ENCODE results near the gene GNG13.

The GNG13 gene

DNA sequence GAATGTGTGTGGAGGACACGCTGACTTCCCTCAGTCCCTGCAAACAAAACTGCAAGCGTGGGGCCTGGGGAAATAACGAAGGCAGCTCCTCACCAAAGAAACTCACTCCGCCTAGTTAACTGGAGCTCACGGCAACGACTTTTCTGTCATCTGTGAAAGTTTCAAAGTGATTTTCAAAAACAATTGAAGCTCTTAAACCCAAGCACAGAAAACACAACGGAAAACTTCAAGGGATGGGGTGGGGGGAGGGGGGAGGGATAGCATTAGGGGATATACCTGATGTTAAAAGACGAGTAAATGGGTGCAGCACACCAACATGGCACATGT is 3.2 kb upstream of the GNG13 start:
- TF ChIP-seq CTCF (IDR thresholded peaks at IDR 0.05; ENCODE audit: extremely low read depth, insufficient read depth, missing control alignments): no peak
- no peak for DNase-seq (ENCODE audit: low spot score)
- in situ Hi-C loops (cut with MboI; ENCODE audit: low pct_unique_long_range_greater_than_20kb, low sequenced_read_pairs, unreplicated experiment): no loop called here

DNA sequence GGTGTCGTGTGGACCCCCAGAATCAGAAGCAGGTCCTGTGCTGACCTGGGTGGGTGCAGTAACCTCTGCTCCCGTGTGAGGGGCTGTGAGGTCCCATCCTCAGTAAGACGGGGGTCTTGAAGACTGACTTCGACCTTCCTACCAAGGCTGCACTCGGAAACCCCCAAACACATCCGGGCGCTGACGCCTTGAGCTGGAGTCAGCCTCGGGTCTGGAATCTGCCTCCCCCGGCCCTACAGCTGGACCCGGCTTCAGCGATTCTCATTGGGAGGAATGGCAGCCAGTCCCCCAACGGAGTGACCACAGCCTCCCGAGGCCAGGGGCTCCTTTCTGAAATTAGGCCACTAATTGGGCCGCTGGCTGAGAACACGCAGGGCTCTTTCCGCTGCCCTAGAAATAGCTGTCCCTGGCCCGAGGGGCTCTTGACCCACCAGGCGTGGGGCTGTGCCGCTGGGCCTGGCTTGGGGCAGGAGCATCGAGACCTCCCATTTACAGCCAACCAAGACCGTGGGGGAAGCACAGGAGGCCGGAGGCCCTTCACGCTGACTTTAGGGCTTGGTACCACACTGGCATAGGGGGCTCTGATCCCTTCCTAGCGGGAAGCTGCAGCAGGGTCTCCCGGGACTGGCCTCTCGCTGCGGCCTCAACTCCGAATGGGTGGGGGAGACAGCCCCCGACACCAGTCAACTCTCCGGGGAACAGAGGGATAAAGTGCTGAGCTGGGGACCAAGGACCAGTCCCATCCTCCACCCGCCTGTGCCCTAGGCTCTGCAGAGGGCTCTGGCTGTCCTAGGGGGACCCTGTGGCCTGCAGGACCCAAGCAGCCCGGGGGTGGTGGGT is 2.6 kb upstream of the GNG13 start:
- DNase-seq (ENCODE audit: low spot score): no peak
- in situ Hi-C loops (cut with MboI; ENCODE audit: low pct_unique_long_range_greater_than_20kb, low sequenced_read_pairs, unreplicated experiment): no loop called here
- no peak for TF ChIP-seq CTCF (IDR thresholded peaks at IDR 0.05; ENCODE audit: extremely low read depth, insufficient read depth, missing control alignments)

DNA sequence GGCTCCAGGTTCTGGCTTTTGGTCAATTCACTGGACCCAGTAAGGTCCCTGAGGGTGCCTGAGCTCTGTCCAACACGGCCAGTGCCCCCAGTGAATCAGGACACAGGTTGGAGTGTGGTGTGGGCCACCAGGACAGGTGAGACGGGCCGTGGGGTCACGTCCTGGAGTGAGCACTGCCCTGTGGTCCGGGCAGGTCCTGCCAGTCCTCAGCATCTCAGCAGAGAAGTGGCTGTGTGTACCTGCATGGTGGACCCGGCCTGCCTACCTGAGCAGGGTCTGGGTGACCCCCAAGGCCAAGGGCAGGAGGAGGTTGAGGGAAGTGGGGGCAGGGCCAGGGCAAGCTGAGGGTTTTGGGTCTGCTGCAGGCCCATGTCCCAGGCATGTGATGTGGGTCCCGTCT is 1.9 kb upstream of the GNG13 start:
- DNase-seq (ENCODE audit: low spot score): no peak
- no peak for TF ChIP-seq CTCF (IDR thresholded peaks at IDR 0.05; ENCODE audit: extremely low read depth, insufficient read depth, missing control alignments)
- in situ Hi-C loops (cut with MboI; ENCODE audit: low pct_unique_long_range_greater_than_20kb, low sequenced_read_pairs, unreplicated experiment): no loop called here

- DNase-seq (ENCODE audit: low spot score): no peak
- in situ Hi-C loops (cut with MboI; ENCODE audit: low pct_unique_long_range_greater_than_20kb, low sequenced_read_pairs, unreplicated experiment): no loop called here
- TF ChIP-seq CTCF (IDR thresholded peaks at IDR 0.05; ENCODE audit: extremely low read depth, insufficient read depth, missing control alignments): no peak
Observed at GRCh38 chr16:801584-802363, 1.2 kb upstream of the GNG13 start.

DNA sequence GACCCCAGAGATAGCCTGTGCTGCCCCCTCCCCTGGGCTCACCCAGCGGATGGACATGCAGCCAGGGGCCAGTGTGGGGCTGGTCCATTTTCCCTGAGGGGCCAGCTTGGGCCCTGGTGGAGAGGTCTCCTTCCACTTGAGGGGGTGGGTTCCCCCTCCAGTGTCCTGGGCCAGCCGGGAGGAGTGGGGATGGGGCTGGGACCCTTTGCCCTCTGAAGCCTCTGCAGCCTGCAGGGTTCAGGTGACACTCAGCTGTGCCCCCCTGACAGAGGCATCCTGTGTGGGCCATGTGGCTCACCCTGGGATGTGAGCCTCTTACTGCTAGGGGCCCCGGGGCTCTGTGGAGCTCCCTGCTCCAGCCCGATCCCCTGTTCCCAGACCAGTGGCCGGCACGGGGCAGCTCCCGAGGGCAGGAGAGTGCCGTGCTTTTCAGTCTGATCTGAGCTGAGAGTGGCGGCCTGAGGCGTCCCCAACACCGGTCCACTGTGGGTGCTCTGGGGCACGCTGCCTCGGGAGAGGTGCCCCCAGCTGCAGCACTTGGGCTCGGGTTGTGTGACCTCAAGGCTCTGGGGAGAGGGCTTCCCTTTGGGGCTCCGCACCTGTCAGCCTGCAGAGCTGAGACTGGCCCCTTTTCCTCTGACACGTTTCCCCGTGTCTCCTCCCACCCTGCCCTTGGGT is 439 bp upstream of the GNG13 start:
- no peak for TF ChIP-seq CTCF (IDR thresholded peaks at IDR 0.05; ENCODE audit: extremely low read depth, insufficient read depth, missing control alignments)
- in situ Hi-C loops (cut with MboI; ENCODE audit: low pct_unique_long_range_greater_than_20kb, low sequenced_read_pairs, unreplicated experiment): no loop called here
- no peak for DNase-seq (ENCODE audit: low spot score)

DNA sequence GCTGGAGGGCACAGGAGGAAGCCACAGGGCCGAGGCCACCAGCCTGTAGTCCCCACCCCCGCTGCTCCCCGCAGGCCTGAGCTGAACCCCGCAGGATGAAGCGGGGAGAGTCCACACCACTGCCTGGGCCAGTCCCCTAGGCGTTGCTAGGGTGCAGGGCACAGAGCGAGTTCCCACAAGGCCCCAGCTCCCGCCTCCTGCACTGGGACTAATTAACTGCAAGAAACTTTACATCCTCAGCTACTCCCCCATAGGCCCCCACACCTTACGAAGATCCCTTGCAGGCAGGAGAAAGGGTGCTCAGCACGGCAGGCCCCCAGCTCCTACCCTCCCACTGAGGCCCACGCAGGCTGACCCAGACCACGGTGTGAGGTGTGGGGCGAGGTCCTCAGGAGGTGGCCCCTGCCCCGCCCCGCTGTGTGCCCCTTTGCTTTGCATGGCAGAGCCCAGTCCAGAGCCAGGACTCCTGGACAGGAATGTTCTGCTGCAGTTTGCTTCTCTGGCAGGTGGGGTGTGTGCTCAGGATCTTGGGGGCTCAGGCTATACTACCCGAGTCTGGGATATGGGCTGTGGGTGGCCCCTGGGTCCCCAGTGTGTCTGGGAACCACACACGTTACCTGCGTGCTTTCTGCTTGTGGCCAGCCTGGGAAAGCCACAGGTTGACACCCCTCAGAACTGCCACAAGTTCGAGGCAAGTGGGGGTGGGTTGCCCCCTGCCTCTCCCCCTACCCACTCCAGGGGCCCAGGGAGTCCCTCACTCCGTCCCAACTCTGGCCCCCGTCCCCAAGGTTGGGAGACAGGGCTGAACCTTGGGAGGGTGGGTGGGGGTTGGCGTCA is 1.2 kb downstream of the GNG13 start:
- TF ChIP-seq CTCF (IDR thresholded peaks at IDR 0.05; ENCODE audit: extremely low read depth, insufficient read depth, missing control alignments): no peak
- no peak for DNase-seq (ENCODE audit: low spot score)
- in situ Hi-C loops (cut with MboI; ENCODE audit: low pct_unique_long_range_greater_than_20kb, low sequenced_read_pairs, unreplicated experiment): no loop called here

Measured in GM13977 (cell line).